CD4-positive, alpha-beta T cell treated with Interleukin-6 at 100 ng/mL for 8 hours (primary cell): ENCODE measurements around the gene ACTN4.

Experiments used
- DNase-seq: peaks from one replicate; pipeline ENCODE4 v3.0.0-alpha.2; 2020; ENCODE audit warnings: mixed read lengths, low spot score

ACTN4 gene

GRCh38 chr19:38695832-38696728 is 48.6 kb downstream of the ACTN4 start:
- no peak for DNase-seq

GRCh38 chr19:38696729-38697055 is 49.2 kb downstream of the ACTN4 start:
- DNase-seq, result no peak

- no peak for DNase-seq
Measured at GRCh38 chr19:38697197-38697596, 49.7 kb downstream of the ACTN4 start.

GRCh38 chr19:38697641-38698071 is 50.2 kb downstream of the ACTN4 start:
- no peak for DNase-seq

- DNase-seq, result no peak
Measured at GRCh38 chr19:38698225-38699026, 51.0 kb downstream of the ACTN4 start.

GRCh38 chr19:38699027-38699346 is 51.5 kb downstream of the ACTN4 start:
- DNase-seq, result no peak

GRCh38 chr19:38699647-38700349 is 52.3 kb downstream of the ACTN4 start:
- no peak for DNase-seq

- no peak for DNase-seq
Measured at GRCh38 chr19:38700350-38700901, 53.0 kb downstream of the ACTN4 start.

- no peak for DNase-seq
Measured at GRCh38 chr19:38700902-38701454, 53.5 kb downstream of the ACTN4 start.

- DNase-seq, result no peak
Measured at GRCh38 chr19:38701455-38702063, 54.1 kb downstream of the ACTN4 start.

GRCh38 chr19:38702278-38702677 is 54.8 kb downstream of the ACTN4 start:
- DNase-seq, result no peak

GRCh38 chr19:38703509-38703908 is 56.1 kb downstream of the ACTN4 start:
- DNase-seq, result no peak

- no peak for DNase-seq
Measured at GRCh38 chr19:38704488-38705026, 57.1 kb downstream of the ACTN4 start.

GRCh38 chr19:38705197-38706019 is 58.0 kb downstream of the ACTN4 start:
- no peak for DNase-seq

GRCh38 chr19:38706792-38707511 is 59.5 kb downstream of the ACTN4 start:
- no peak for DNase-seq

GRCh38 chr19:38707512-38708114 is 60.2 kb downstream of the ACTN4 start:
- no peak for DNase-seq

- no peak for DNase-seq
Measured at GRCh38 chr19:38708413-38709024, 61.1 kb downstream of the ACTN4 start.

- DNase-seq, result no peak
Measured at GRCh38 chr19:38709119-38709518, 61.7 kb downstream of the ACTN4 start.
